HG03159 (cell line): ENCODE data around the gene TIMM23.
A peak's percentile ranks its signal among the peaks of the same experiment; 100 is the strongest.
"Not testable (repeated sequence)": the region's sequence is repeated elsewhere in the genome, so short reads cannot be mapped to it uniquely, and the experiment has no call there.

Experiments
- ATAC-seq: cut with Tn5 transposase; IDR thresholded peaks from one replicate; pipeline ENCODE4 v1.9.1; 2021; ENCODE audit warnings: mild to moderate bottlenecking, moderate library complexity; ENCODE audit not compliant: unreplicated experiment

TIMM23 gene

DNA sequence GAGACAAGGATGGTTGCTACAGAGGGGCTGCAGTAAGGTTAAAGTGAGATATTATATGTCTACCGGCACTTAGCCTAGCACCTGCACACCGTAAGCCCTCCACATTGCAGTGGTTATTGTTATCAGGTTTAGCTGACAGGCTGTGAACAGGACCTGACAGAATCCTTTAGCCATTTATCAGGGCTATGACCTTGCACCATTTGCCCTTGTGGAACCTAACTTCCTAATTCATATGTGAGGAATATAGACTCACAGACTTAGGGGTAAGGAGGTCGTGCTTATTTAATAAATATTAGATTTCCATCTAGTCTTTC, 48.0 kb downstream of the TIMM23 start:
- no peak for ATAC-seq

DNA sequence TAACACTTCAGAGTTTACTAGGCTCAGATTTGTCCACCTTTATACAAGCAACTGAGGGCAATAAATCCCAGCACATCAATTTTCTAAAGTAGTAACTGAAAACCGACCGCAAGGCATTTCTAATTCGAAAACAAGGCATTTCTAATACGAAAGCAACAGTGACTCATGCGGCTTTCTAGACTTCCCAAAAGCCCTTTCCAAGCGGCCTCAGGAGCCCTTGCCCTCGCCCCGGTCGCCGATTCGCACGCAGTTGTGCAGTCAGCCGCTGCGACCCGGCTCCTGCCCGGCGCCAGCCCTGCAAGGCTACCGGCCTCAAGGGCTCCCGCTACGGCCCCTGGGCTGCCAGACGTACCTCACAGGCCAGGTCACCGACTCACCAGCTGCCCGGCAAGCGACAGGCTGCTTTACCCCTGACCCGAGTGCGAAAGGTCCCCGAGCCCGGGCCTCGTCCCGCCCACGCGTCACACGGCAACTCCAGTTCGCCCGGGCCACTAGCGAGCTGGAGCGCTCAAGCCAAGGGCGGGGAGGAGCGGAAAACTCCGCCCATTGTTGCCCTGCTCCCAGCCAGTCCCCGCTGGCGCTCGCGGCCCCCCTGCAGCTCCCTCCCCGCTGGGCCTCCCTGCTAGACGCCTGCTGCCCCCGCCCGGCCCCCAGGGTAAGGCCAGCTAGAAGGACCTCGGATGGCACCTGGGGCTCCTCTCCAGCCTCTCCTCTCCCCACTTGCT, 50.9 kb downstream of the TIMM23 start:
- ATAC-seq: peak; percentile 87

DNA sequence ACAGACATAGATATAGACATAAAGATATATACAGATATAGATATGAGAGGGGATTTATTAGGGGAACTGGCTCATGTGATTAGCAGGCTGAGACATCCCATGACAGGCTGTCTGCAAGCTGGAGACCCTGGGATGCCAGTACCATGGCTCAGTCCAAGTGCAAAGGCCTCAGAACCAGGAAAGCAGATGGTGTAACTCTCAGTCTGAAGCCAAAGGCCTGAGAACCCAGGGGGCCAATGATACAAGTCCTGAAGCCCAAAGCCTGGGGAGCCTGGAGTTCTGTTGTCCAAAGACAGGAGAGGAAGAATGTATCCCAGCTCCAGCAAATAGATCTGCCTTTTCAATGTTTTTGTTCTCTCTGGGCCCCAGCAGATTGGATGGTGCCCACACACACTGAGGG, 52.7 kb downstream of the TIMM23 start:
- ATAC-seq: no peak

DNA sequence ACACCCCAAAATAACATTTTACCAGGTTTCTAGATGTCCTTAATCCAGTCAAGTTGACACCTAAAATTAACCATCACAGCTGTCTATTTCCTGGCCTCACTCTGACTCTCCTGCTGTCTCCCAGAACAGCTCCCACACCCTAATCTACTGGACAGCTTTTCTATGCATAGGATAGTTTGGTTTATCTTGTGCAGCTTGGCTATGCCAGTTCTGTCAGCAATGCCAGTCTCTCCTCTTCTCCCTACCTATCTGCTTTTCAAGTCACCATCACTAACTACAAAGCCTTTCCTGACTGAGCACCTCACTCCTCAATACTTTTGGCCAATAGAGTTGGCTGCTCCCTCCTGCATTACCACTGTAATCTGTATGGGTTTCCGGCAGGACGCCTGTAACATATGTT, 53.1 kb downstream of the TIMM23 start:
- ATAC-seq: no peak

DNA sequence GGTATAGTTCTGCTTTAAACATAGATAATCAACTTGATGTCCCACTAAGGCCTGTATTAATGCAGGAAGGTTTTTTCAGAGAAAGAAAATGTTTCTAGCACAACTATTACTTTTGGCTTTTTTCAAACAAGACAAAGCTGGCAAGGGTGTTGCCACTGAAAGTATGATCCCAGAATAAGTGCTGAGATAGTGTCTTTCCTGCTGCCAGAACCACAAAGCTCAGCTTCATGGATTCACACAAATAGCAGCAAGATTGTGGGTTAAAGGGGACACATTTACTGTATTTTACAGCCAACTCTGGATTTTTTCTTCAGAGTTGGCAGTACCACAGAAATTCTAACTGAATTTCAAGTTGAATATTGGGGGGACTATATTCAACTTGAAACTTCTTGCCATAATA, 53.8 kb downstream of the TIMM23 start:
- no peak for ATAC-seq

DNA sequence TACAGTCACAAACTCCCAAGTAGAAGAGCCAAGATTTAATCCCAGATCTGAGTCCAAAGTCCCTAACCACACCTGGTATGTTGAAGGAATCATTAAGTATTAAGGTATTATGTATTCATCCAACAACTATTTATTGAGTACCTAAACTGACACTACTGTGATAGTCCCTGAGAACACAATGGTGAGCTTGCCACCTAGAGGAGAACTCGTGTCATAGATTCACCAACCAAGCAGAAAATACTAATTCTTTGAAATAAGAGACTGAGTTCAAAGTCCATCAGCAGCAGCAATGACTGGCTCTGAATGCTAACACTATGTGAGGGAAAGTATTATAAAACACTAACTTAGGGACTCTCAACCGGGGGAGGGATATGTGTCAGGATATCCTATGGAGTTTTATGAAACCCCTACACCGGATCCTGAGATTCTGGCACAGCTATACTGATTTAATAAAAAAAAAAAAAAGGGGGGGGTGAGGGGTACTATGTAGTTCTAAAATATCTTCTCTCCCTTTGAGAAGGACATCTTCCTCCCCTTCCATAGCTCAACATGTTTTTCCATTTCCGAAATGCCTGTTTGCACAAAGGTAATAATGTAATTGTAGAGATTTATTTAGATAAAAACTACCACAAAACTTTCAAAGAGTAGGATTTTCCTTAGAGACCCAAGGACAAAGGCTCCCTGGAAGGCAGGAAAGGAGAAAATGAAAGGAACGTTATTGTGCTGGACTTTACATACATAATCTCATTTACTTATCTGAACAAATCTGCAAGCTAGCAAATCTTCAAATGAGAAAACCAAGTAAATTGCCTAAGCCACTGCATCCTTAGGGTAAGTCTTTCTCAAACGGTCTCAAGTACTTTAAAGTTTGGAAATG, 56.5 kb downstream of the TIMM23 start:
- ATAC-seq: peak; percentile 43

DNA sequence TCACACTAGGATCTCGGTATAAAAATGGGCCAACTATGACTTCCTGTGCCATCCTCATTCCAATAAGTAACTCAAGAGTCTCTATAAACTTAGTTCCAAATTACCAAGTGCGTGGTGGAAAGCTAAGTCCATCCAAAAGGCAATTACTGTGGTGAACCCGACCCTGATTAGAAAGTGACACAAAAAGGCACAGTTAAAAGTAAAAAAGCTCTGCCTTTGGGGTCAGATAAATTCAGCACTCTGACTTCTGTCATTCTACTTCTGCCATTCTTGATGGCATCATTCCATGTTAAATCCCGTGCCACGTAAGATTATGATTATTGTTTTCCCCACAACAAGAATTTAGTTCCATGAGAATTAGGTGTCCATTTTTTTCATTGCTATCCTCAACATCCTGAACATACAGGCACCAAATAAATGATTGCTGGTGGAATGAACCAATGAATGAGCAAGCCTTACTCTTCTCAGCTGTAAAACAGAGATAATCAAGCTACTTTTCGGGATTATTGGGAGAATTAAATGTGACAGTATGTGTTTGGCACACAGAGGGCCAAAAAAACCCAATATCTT, 57.3 kb downstream of the TIMM23 start:
- no peak for ATAC-seq

DNA sequence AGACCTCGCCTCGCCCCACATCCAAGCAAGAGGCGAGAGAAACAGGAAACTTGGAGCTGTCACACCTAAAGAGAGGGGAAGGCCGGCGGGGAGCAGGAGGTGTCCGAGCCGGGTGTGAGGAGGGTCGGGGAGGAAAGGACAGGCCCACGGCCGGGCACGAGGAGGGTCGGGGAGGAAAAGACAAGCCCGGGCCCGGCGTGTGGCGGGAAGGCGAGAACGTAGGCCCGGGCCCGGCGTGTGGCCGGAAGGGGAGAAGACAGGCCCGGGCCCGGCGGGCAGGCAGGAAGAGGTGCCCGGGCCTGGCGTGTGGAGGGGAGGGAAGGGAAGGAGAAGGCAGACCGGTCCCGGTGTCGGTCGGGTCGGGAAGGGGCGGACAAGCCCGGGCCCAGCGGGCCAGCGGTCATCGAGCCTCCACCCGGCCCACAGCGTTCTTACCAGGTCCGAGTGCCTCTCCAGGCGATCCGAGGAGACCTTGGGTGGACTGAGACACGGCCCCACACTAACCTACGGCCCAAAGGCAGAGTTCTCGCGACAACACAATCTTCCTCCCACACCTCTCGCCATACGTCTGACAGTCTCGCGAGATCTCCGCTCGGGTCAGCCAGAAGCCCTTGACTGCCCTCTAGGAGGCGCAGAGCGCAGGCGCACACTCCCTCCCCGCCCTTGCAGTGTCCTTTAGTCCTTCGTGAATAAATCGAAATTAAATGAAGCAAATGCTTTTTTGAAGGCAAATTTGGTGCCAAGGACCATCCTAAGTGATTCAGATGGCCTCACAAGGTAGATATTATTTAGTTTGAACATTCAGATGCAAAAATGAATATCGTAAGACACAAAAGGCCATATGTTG, 58.0 kb downstream of the TIMM23 start, which contains the start of gene NCOA4:
Gene NCOA4, minus strand, starts transcription at position 533 of the 847 bp plus-strand sequence. CDS start 13,943 bp downstream, outside the sequence.
- ATAC-seq: peak; percentile 94

DNA sequence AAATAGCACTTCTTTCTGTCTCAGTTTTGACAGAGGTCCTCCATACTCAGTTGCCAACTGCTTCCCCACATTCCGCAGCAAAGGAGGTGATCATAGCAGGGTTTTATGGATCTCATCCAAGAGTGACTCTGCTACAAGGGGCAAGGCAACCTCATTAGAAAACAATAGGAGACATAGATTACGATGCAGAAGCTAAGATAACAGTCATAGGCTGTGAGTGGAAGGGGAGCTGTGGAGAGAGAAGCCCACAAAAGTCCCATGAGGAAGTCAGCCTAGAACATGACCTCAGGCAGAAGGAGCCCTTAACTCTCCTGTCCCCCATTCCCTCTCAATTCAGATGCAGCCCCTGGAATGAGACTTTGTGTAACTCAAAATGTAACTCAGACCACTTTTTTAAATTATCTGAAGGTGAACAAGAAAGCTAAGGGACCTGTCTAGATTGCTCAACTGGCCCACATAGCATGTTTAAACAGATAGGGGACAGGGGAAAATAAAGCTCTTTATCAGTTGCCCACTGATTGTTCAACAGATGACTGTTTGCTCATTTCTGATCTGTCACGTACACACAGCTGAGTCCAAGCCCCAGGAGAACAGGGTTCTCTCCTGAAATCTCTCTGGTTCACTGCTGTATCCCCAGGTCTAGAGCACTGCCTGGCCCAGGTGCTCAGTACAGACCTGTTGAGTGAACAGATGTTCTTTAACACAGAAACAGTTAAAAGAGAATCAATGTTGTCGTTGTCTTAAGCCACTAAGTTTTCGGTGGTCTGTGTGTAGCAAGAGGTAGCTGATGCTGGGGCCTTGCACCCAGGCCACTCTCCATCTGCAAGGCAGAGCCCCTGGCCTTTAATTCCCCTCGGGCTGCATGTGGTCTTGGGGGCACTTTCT, 59.6 kb downstream of the TIMM23 start:
- no peak for ATAC-seq

DNA sequence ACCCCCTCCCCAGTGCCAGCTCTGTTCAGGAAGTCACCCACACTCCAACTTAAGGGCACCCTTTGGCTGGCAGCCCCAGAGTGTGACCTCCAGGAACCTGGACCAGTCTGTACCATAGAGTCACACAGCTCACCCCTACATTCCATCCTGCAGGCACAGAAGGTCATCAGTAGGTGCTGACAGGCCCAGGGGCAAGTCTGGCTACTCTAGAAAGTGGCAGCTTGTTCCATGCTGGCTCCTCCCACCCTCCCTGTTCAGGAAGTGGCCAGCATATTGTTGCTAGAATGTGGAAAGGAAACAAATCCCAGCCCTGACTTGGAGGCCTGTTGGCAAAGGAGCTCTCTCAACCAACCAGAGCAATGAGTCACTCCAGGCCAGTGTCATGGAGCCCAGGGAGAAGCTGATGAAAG, 61.3 kb downstream of the TIMM23 start:
- no peak for ATAC-seq

DNA sequence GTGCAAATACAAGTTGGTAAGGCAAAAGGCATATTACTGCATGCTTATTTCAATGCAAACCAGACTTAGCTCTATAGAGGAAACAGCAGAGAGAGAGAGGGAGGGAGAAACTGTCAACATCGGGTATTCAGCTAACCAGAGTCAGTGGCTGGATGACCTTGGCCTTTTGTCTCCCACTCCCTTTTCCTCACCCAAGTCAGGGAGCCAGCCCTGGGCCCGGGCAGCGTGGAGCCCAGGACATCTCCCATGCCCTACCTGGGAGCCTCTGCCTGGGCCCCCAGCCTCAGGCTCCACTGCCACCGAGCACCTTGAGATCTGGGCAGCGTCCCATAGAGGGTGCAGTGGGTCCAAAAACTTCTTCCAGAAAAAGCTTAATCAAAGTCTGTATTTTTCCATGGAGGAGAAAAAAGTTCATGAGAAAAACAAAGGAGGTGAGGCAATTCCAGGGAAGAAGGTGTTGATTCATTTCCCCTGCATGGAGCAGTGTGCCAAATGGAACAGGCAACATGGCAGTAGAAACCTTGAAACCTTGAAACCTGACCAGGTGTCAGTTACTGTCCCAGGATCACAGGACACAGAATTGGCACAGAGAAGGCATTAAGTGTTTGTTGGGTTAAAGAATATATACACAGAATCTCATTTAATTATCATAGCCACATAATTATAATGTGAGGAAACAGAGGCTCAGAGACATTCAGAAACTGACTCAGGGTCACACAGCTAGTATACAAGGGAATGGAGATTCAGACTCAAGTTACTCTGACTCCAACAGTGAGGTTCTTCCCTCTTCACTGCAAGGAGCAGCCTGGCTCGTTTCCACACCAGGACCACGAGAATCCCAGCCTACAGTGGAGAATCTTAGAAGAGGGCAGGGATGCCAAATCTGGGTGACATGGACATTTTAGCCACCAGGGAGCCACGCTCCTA, 63.9 kb downstream of the TIMM23 start:
- ATAC-seq: no peak

DNA sequence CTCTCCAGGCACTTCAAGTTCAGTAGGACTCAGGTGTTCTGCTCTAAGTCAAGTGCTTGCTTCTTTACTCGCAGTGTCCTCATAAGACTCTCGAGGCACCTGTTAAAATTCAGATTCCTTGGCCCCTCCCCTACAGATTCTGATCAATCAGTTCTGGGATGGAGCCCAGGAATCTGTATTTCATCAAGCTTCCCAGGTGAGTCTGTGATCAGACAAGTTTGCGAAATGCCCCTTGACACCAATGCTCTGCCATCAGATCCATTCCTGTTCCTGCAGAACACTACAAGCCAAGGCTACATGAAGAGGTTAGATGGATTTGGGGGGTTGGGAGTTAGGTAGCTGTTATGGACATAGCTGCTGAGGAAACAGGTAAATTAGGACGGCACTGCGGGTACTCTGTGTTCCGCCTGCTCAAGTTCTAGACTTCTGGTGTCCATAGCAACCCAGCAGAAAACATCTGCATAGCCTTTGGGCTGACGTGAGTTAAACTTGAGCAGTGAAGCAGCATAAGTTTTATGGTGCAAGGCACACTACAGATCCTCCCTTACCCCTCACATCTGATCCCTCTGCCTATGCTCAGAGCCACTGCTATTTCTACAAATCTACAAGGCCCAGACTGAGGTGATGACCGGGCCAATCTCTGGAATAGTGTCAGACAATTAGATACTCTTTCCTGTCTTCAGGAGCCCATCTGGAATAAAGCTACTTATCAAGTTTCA, 65.0 kb downstream of the TIMM23 start:
- no peak for ATAC-seq

DNA sequence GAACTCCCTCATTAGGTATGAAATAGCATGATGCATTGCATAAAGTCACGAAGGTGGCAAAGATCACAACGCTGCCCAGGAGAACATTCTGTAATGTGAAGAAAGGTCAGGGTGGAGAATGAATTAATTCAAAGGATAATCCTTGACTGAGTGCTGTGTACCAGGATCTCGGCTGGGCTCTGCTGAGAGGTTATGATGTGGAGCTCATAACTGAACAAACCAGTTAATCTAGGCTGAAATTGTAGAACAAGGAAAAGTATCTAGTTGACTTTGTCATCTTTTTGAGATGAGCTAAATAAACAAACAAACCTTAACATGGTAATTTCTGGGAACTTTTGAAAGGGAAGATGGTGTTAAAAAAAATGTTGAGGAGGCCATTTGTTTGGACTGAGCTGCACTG, 67.7 kb downstream of the TIMM23 start:
- ATAC-seq: no peak

DNA sequence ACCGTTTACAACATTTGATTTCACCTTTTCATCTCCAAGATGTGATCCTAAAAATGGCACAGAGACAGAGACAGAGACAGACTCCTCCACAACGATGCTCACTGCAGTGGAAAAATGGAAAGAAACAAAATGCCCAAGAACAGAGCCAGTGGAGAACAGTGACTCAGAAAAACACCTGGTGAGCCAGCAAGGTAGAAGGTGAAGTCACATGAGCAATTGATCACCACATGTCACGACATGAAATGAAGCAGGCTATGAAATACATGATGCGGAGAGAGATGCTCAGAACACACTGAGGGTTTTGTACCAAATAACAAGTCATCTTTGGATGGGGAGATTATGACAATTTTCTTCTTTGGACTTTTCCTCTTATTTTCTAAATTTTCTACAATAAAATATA, 70.2 kb downstream of the TIMM23 start:
- ATAC-seq: no peak

DNA sequence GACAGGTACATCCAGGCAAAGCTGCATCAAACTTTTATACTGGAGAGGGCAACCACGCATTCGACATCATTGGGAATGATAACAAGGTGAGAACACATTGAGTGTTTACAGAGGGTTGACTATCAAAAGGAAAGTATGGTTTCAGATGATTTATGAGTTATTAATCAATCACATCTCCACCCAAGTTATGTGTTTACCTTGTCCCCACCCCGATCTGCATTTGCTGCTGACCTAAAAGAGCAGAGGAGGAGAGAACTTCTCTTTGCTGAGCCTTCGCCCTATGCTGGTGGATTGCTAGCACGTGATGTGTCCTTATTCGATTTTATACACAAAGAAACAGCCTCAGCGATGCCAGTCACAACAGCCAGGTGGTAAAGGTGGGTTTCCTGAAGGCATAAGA, 74.0 kb downstream of the TIMM23 start, which contains the start of gene MSMB:
Gene MSMB, minus strand, starts transcription at position 9 of the 400 bp plus-strand sequence. CDS start 32 bp downstream, outside the sequence.
- no peak for ATAC-seq

DNA sequence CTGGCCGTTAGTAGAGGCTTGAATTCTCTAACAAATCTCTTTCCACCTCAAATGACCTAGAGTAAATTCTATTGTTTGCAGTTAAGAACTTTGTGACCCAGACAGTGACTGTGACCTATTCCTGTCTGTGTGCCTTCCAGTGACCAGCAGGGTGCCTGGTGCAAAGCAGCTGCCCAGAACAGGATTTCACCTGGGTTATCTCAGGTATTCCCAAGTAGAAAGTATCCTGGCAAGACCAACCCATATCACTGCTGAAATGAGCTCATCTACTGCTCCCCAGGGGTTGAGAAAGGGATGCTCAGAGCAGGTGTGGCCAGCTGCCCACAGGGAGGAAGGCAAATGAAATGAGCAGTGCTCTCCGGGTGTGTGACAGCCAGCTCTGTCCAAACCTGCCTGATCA, 75.9 kb downstream of the TIMM23 start:
- ATAC-seq: no peak

DNA sequence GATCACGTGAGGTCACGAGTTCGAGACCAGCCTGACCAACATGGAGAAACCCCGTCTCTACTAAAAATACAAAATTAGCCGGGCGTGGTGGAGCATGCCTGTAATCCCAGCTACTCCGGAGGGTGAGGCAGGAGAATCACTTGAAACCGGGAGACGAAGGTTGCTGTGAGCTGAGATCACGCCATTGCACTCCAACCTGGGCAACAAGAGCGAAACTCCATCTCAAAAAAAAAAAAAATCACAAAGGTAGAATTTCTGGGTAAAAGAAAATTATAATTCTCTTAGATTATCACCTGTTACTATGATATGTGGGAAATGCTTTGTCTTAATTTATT, 77.2 kb downstream of the TIMM23 start:
- ATAC-seq: not testable (repeated sequence)

DNA sequence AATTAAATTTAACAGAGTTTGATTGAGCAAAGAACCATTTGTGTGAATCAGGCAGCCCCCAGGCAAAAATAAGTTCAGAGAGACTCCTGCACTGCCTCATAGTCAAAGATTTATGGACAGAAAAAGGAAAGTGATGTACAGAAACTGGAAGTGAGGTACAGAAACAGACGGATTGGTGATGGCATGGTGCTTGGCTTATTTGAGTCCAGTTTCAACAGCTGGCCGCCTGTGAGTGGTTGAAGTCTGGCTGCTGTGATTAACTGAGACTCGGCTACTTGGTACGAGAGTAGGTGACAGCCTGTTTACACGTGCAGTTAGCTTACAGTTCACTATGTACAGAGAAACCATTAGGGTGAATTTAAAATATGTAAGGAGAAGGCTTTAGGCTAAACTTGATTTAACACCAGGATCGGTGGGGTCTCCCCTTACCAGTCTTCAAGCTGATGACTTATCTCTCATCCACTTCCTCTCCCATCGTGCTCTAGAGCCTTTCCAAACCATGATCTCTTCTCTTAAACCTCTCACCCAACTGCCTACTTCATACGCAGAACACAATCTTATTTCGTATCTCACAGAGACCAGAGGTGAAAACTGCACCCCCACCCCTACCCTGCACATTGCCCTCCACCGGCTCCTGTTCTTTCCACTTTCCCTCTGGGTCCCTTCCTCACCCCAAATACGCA, 78.8 kb downstream of the TIMM23 start:
- no peak for ATAC-seq
